Measurements from ENCODE around the gene SDF4. TPM values are rescaled to one million over a fixed set of nuclear protein-coding genes. Genes with fewer than 3 reads are reported as not detected.

SDF4 gene
- total RNA-seq, 1 experiment from 2014 or later, result 82.0 TPM

GRCh38 chr1:1215881-1216605, 15.8 kb downstream of the SDF4 start:
- peaks cover 10 to 28% (median 22%) of the 10 kb centered on the region in 3 experiments; a peak in 6 of 7 replicates for H3K36me3 Mint-ChIP-seq (ENCODE audit: insufficient read depth in 1 of 3, low read depth in 3 of 3)

More at GRCh38 chr1:1215881-1216605, 15.8 kb downstream of the SDF4 start:
- H2BK12ac ChIP-seq (ENCODE audit: insufficient read length, low read depth, low read length), result no peak overlapping the region
- Mint-ChIP-seq H3K27me3 (ENCODE audit: low read depth) (no peaks in the 10 kb centered on the region; the same call in 1 of the 2 replicates), H3K4me3 (no peak overlapping the region), H3K9me3 (no peaks in the 10 kb centered on the region; a peak in 1 of 5 replicates), H3K4me1 (peaks cover 0 to 4% of the 10 kb centered on the region in 2 experiments; a peak in 1 of 4 replicates), H3K27ac (no peak overlapping the region)
- no peak overlapping the region for H3K4ac ChIP-seq (ENCODE audit: low read depth, low read length)
- no peak for DNase-seq
- no peaks in the 10 kb centered on the region for H3K9me3 ChIP-seq (ENCODE audit: control insufficient read depth, low read depth, low read length)
- H2BK15ac ChIP-seq (ENCODE audit: low read depth, low read length), result no peak overlapping the region
- WGBS (ENCODE audit: extremely low coverage, insufficient read length, low lambda C conversion rate), result no CpG with 5 or more reads among the region's 21 CpGs
- H4K20me1 ChIP-seq (ENCODE audit: control insufficient read depth, insufficient read depth, insufficient read length), result no peaks in the 10 kb centered on the region
- H3K18ac ChIP-seq (ENCODE audit: insufficient read length, low read depth, low read length), result no peak overlapping the region
- no peak for TF ChIP-seq CTCF (conservative IDR thresholded peaks at IDR 0.05)
- no peak overlapping the region for H3K14ac ChIP-seq (ENCODE audit: insufficient read depth, low read length)
- H3K56ac ChIP-seq (ENCODE audit: insufficient read length, low read depth, low read length), result no peak overlapping the region
- no peaks in the 10 kb centered on the region for H3K23me2 ChIP-seq (ENCODE audit: insufficient read length, low read depth, low read length, poor library complexity, severe bottlenecking)
- H3K27me3 ChIP-seq (ENCODE audit: insufficient read depth, low read length), result no peaks in the 10 kb centered on the region
- no peak overlapping the region for H3K23ac ChIP-seq (ENCODE audit: insufficient read length, low read depth, low read length)
- H2AFZ ChIP-seq (ENCODE audit: low read length), result no peak overlapping the region
- H3K9ac ChIP-seq (ENCODE audit: extremely low read depth, insufficient read length, low read length), result no peak overlapping the region
- H4K5ac ChIP-seq (ENCODE audit: insufficient read length, low read depth, low read length), result no peak overlapping the region
- H3T11ph ChIP-seq (ENCODE audit: low read length), result no peak overlapping the region
- H2BK20ac ChIP-seq (ENCODE audit: low read depth, low read length, poor library complexity, severe bottlenecking), result no peak overlapping the region
- no peaks in the 10 kb centered on the region for H3K4me1 ChIP-seq (ENCODE audit: insufficient read depth, low read length)
- H4K8ac ChIP-seq (replicated peaks; ENCODE audit: insufficient read length, low read depth, low read length), result no peak overlapping the region
- H3K4me2 ChIP-seq (ENCODE audit: insufficient read depth, insufficient read length, low read length), result no peak overlapping the region
- no peak overlapping the region for H2BK5ac ChIP-seq (ENCODE audit: insufficient read length, low read length)
- no peaks in the 10 kb centered on the region for H3K79me2 ChIP-seq (ENCODE audit: insufficient read depth, low read length)
- H2BK120ac ChIP-seq (ENCODE audit: low read depth, low read length, poor library complexity, severe bottlenecking), result no peak overlapping the region
- H4K91ac ChIP-seq (ENCODE audit: insufficient read length, low read depth, low read length), result no peak overlapping the region
- no peak overlapping the region for H3K27ac ChIP-seq (ENCODE audit: insufficient read length, low read depth, low read length)
- no peaks in the 10 kb centered on the region for H3K79me1 ChIP-seq (ENCODE audit: insufficient read depth, low read depth, low read length, poor library complexity, severe bottlenecking)
- H2AK5ac ChIP-seq (ENCODE audit: insufficient read length, low read length), result no peak overlapping the region

Data from H9 (cell line).